Measurements from ENCODE around the gene KCNJ4.

KCNJ4 gene

DNA sequence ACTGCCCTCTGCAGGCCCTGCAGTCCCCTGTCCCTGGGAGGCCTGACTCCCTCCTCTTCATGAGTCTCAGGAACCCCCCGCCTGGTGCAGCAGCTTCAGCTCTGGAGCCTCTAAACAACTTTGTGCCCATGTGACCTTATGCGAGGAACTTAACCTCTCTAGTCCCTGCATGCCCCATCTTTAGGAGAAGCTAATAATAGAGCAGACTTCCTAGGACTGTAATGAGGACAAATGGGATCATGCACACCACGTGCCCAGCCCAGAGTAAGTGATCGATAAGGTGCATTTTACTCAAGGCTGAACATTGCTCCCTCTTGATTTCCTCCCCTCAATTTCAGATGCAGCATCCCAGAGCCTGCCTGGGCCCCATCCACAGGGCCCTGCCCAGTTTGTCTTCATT lies 19.0 kb downstream of the KCNJ4 start:
- Histone ChIP-seq H3K4me1 (ENCODE audit: control insufficient read depth, insufficient read depth, low read length) (peaks cover 3% of the 10 kb centered on the region), H3K9ac (ENCODE audit: low read depth, low read length) (no peak overlapping the region), H3K4me3 (ENCODE audit: low read depth, low read length) (no peak overlapping the region), H3K36me3 (ENCODE audit: control insufficient read depth, insufficient read depth, low read length) (no peaks in the 10 kb centered on the region), H3K9me3 (ENCODE audit: control insufficient read depth, insufficient read depth, low read length) (no peaks in the 10 kb centered on the region), H3K27me3 (ENCODE audit: control insufficient read depth, insufficient read depth, low read length) (no peaks in the 10 kb centered on the region)

GRCh38 chr22:38435010-38435409 lies 20.0 kb downstream of the KCNJ4 start:
- Histone ChIP-seq H3K9me3 (ENCODE audit: control insufficient read depth, insufficient read depth, low read length) (no peaks in the 10 kb centered on the region), H3K27me3 (ENCODE audit: control insufficient read depth, insufficient read depth, low read length) (no peaks in the 10 kb centered on the region), H3K9ac (ENCODE audit: low read depth, low read length) (no peak overlapping the region), H3K4me1 (ENCODE audit: control insufficient read depth, insufficient read depth, low read length) (peaks cover 3% of the 10 kb centered on the region), H3K4me3 (ENCODE audit: low read depth, low read length) (no peak overlapping the region), H3K36me3 (ENCODE audit: control insufficient read depth, insufficient read depth, low read length) (no peaks in the 10 kb centered on the region)

- H3K36me3 ChIP-seq (ENCODE audit: control insufficient read depth, insufficient read depth, low read length) = no peaks in the 10 kb centered on the region
- no peak overlapping the region for H3K4me3 ChIP-seq (ENCODE audit: low read depth, low read length)
- no peaks in the 10 kb centered on the region for H3K9me3 ChIP-seq (ENCODE audit: control insufficient read depth, insufficient read depth, low read length)
- H3K9ac ChIP-seq (ENCODE audit: low read depth, low read length) = no peak overlapping the region
- peaks cover 3% of the 10 kb centered on the region for H3K4me1 ChIP-seq (ENCODE audit: control insufficient read depth, insufficient read depth, low read length)
- H3K27me3 ChIP-seq (ENCODE audit: control insufficient read depth, insufficient read depth, low read length) = no peaks in the 10 kb centered on the region
Observed at GRCh38 chr22:38433871-38434270, 21.1 kb downstream of the KCNJ4 start.

DNA sequence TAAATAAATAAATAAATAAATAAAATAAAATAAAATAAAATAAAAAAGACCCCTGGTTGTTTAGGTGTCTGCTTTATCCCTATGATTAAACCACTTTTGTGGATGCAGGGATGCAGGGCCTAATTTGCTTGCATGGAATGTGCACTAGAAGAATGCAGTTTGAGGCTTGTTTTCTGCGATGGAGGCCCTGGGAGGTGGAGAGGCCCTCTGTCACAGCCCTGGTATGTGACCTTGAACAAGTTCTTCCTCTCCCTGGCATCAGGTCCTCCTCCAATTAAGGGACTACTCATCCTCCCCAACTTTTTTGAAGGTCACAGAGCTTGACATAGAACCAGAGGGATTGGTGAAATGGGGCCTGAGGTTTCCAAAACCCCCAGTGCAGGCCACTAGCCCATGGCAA lies 22.7 kb downstream of the KCNJ4 start:
- Histone ChIP-seq H3K9ac (ENCODE audit: low read depth, low read length) (no peak overlapping the region), H3K4me1 (ENCODE audit: control insufficient read depth, insufficient read depth, low read length) (peaks cover 3% of the 10 kb centered on the region), H3K9me3 (ENCODE audit: control insufficient read depth, insufficient read depth, low read length) (no peaks in the 10 kb centered on the region), H3K27me3 (ENCODE audit: control insufficient read depth, insufficient read depth, low read length) (no peaks in the 10 kb centered on the region), H3K4me3 (ENCODE audit: low read depth, low read length) (no peak overlapping the region), H3K36me3 (ENCODE audit: control insufficient read depth, insufficient read depth, low read length) (no peaks in the 10 kb centered on the region)

DNA sequence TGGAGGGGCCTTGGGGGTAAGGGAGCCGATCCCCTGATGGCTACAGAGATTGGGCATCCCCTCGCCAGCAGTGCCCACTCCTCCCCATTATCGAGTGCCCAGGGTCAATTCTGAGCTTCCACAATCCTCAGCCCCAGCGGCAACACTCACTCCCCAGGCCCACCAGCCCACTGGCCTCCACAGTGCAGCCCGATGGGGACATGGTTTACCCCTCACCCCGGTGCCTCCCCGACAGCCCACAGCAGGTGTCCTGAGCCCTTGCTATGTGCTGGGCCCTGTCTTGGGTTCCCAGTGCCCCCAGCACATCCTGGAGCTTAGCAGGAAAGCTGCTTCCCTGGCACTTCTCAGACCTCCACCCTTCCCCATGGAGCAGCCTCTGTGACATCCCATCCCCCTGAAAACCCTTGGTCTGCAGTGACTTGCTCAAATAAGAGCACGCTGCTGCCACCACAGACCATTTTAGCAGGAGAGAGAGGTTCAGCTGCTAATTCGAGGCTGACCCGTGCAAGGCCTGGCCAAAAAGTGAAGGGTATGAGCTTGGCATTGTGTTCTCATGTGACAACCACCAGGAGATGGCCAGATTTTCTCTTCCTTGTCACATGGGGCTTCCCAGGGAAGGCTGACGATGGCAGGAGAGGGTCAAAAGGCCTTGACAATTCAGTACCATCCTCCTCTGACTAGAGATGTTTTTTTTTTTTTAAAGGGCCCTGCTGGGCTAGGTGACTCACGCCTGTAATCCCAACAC lies 23.6 kb downstream of the KCNJ4 start:
- no peak overlapping the region for H3K9ac ChIP-seq (ENCODE audit: low read depth, low read length)
- no peaks in the 10 kb centered on the region for H3K27me3 ChIP-seq (ENCODE audit: control insufficient read depth, insufficient read depth, low read length)

GRCh38 chr22:38429499-38430068 lies 25.4 kb downstream of the KCNJ4 start:
- Histone ChIP-seq H3K4me1 (ENCODE audit: control insufficient read depth, insufficient read depth, low read length) (peaks cover 3% of the 10 kb centered on the region), H3K4me3 (ENCODE audit: low read depth, low read length) (no peak overlapping the region), H3K9me3 (ENCODE audit: control insufficient read depth, insufficient read depth, low read length) (no peaks in the 10 kb centered on the region), H3K9ac (ENCODE audit: low read depth, low read length) (no peak overlapping the region), H3K27me3 (ENCODE audit: control insufficient read depth, insufficient read depth, low read length) (no peaks in the 10 kb centered on the region), H3K36me3 (ENCODE audit: control insufficient read depth, insufficient read depth, low read length) (peaks cover 3% of the 10 kb centered on the region)

More for the DNA sequence above, 23.6 kb downstream of the KCNJ4 start:
- H3K9me3 ChIP-seq (ENCODE audit: control insufficient read depth, insufficient read depth, low read length) = no peaks in the 10 kb centered on the region
- peaks cover 3% of the 10 kb centered on the region for H3K4me1 ChIP-seq (ENCODE audit: control insufficient read depth, insufficient read depth, low read length)
- no peak overlapping the region for H3K4me3 ChIP-seq (ENCODE audit: low read depth, low read length)
- H3K36me3 ChIP-seq (ENCODE audit: control insufficient read depth, insufficient read depth, low read length) = no peaks in the 10 kb centered on the region

DNA sequence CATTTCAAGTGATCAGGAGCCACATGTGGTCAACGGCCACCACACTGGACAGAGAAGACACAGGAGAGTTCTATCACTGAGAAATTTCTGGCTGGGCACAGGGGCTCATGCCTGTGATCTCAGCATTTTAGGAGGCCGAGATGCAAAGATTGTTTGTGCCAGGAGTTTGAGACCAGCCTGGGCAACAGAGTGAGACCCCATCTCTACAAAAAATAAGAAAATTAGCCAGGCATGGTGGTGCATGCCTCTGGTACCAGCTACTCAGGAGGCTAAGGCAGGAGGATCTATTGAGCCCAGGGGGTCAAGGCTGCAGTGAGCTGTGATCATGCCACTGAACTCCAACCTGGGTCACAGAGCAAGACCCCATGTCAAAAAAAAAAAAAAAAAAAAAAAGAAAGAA lies 26.3 kb downstream of the KCNJ4 start:
- no peak overlapping the region for H3K4me3 ChIP-seq (ENCODE audit: low read depth, low read length)
- no peak overlapping the region for H3K9ac ChIP-seq (ENCODE audit: low read depth, low read length)
- H3K36me3 ChIP-seq (ENCODE audit: control insufficient read depth, insufficient read depth, low read length) = peaks cover 3% of the 10 kb centered on the region
- peaks cover 9% of the 10 kb centered on the region for H3K4me1 ChIP-seq (ENCODE audit: control insufficient read depth, insufficient read depth, low read length)
- H3K9me3 ChIP-seq (ENCODE audit: control insufficient read depth, insufficient read depth, low read length) = no peaks in the 10 kb centered on the region
- H3K27me3 ChIP-seq (ENCODE audit: control insufficient read depth, insufficient read depth, low read length) = no peaks in the 10 kb centered on the region

- Histone ChIP-seq H3K4me1 (ENCODE audit: control insufficient read depth, insufficient read depth, low read length) (peaks cover 14% of the 10 kb centered on the region), H3K27me3 (ENCODE audit: control insufficient read depth, insufficient read depth, low read length) (no peaks in the 10 kb centered on the region), H3K36me3 (ENCODE audit: control insufficient read depth, insufficient read depth, low read length) (peaks cover 3% of the 10 kb centered on the region), H3K9ac (ENCODE audit: low read depth, low read length) (no peak overlapping the region), H3K9me3 (ENCODE audit: control insufficient read depth, insufficient read depth, low read length) (no peaks in the 10 kb centered on the region), H3K4me3 (ENCODE audit: low read depth, low read length) (no peak overlapping the region)
Observed at GRCh38 chr22:38427940-38428339, 27.1 kb downstream of the KCNJ4 start.

DNA sequence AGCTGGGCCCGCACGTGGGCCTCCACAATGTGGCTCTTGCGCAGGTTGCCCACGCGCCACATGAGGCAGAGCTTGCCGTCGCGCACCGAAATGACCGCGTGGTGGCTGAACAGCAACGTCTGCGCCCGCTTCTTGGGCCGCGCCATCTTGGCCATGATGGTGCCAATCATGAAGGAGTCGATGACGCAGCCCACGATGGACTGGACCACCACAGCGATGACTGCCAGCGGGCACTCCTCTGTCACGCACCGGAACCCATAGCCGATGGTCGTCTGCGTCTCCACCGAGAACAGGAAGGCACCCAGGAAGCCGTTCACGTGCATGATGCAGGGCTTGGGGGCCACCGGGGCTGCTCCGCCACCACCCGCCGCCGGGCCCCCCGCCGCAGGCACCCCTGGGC lies 27.5 kb downstream of the KCNJ4 start:
- H3K9ac ChIP-seq (ENCODE audit: low read depth, low read length) = no peak overlapping the region
- no peaks in the 10 kb centered on the region for H3K9me3 ChIP-seq (ENCODE audit: control insufficient read depth, insufficient read depth, low read length)
- H3K27me3 ChIP-seq (ENCODE audit: control insufficient read depth, insufficient read depth, low read length) = no peaks in the 10 kb centered on the region
- peaks cover 19% of the 10 kb centered on the region for H3K4me1 ChIP-seq (ENCODE audit: control insufficient read depth, insufficient read depth, low read length)
- peaks cover 3% of the 10 kb centered on the region for H3K36me3 ChIP-seq (ENCODE audit: control insufficient read depth, insufficient read depth, low read length)
- H3K4me3 ChIP-seq (ENCODE audit: low read depth, low read length) = no peak overlapping the region

GRCh38 chr22:38426628-38427027 lies 28.4 kb downstream of the KCNJ4 start:
- Histone ChIP-seq H3K4me1 (ENCODE audit: control insufficient read depth, insufficient read depth, low read length) (peaks cover 20% of the 10 kb centered on the region), H3K9me3 (ENCODE audit: control insufficient read depth, insufficient read depth, low read length) (no peaks in the 10 kb centered on the region), H3K27me3 (ENCODE audit: control insufficient read depth, insufficient read depth, low read length) (no peaks in the 10 kb centered on the region), H3K36me3 (ENCODE audit: control insufficient read depth, insufficient read depth, low read length) (peaks cover 3% of the 10 kb centered on the region), H3K4me3 (ENCODE audit: low read depth, low read length) (no peak overlapping the region), H3K9ac (ENCODE audit: low read depth, low read length) (no peak overlapping the region)

- H3K9me3 ChIP-seq (ENCODE audit: control insufficient read depth, insufficient read depth, low read length) = no peaks in the 10 kb centered on the region
- no peak overlapping the region for H3K4me3 ChIP-seq (ENCODE audit: low read depth, low read length)
- H3K27me3 ChIP-seq (ENCODE audit: control insufficient read depth, insufficient read depth, low read length) = no peaks in the 10 kb centered on the region
- H3K9ac ChIP-seq (ENCODE audit: low read depth, low read length) = no peak overlapping the region
- H3K36me3 ChIP-seq (ENCODE audit: control insufficient read depth, insufficient read depth, low read length) = peaks cover 3% of the 10 kb centered on the region
- peaks cover 21% of the 10 kb centered on the region for H3K4me1 ChIP-seq (ENCODE audit: control insufficient read depth, insufficient read depth, low read length)
Observed at GRCh38 chr22:38424525-38425080, 30.4 kb downstream of the KCNJ4 start.
